K562 (cell line): Measurements from ENCODE around the gene UAP1. TPM values are rescaled to one million over a fixed set of nuclear protein-coding genes. Genes with fewer than 3 reads are reported as not detected.

Experiments used
- DPF2 ChIP-seq: fragments of 450-650 bp; IDR thresholded peaks from 2 replicates; pipeline ENCODE4 v1.6.1; 2016
- EHMT2 ChIP-seq: fragments of 450-650 bp; IDR thresholded peaks from 2 replicates; pipeline ENCODE4 v1.6.1; 2018; ENCODE audit warnings: antibody characterized with exemption
- FOXK2 ChIP-seq, 2 experiments: fragments of 450-650 bp; IDR thresholded peaks in 1 of 2; conservative IDR thresholded peaks in 1 of 2; 2 replicates each; pipeline ENCODE4 v1.6.1; 2016; ENCODE audit warnings: low read depth in 2 of 2, mild to moderate bottlenecking in 1 of 2
- GABPB1 ChIP-seq: sonication (generic); formaldehyde crosslinking; IDR thresholded peaks from 2 replicates; pipeline ENCODE4 v1.8.0; 2022; ENCODE audit warnings: mild to moderate bottlenecking, missing genetic modification reagents
- MIER1 ChIP-seq: fragments of 450-650 bp; IDR thresholded peaks from 2 replicates; pipeline ENCODE4 v1.6.1; 2016; ENCODE audit warnings: antibody characterized with exemption, mild to moderate bottlenecking, low read depth
- PCBP1 ChIP-seq: fragments of 200-400 bp; formaldehyde crosslinking; IDR thresholded peaks from 2 replicates; pipeline ENCODE4 v1.6.1; 2018; ENCODE audit warnings: mild to moderate bottlenecking, low read depth, low read length; ENCODE audit not compliant: poor library complexity, severe bottlenecking
- RBM39 ChIP-seq: fragments of 200-400 bp; formaldehyde crosslinking; optimal IDR thresholded peaks from 2 replicates; pipeline ENCODE3; 2018; ENCODE audit warnings: low read depth, low read length
- RFX7 ChIP-seq: fragments of 250-450 bp; sonication (Bioruptor Pico); IDR thresholded peaks from 2 replicates; pipeline ENCODE4 v1.5.1; 2021; ENCODE audit warnings: mild to moderate bottlenecking
- SMARCA5 ChIP-seq: fragments of 450-650 bp; IDR thresholded peaks from 2 replicates; pipeline ENCODE4 v1.6.1; 2016
- SRSF3 ChIP-seq: fragments of 200-400 bp; formaldehyde crosslinking; IDR thresholded peaks from 2 replicates; pipeline ENCODE4 v1.6.1; 2016; ENCODE audit warnings: mild to moderate bottlenecking, low read length, moderate library complexity; ENCODE audit not compliant: insufficient read depth
- STAG1 ChIP-seq: sonication (generic); formaldehyde crosslinking; IDR thresholded peaks from 2 replicates; pipeline ENCODE4 v1.5.0; 2020; ENCODE audit warnings: missing genetic modification reagents, borderline replicate concordance
- TCF7L2 ChIP-seq: fragments of 150-350 bp; IDR thresholded peaks from 2 replicates; pipeline ENCODE4 v1.6.1; 2016; ENCODE audit warnings: low read depth, mild to moderate bottlenecking, low read length, moderate library complexity
- TFAM ChIP-seq: fragments of 250-450 bp; sonication (Bioruptor Pico); conservative IDR thresholded peaks from 2 replicates; pipeline ENCODE4 v1.5.0; 2021; ENCODE audit warnings: mild to moderate bottlenecking, moderate library complexity
- ZFP1 ChIP-seq: fragments of 450-650 bp; formaldehyde crosslinking; IDR thresholded peaks from 2 replicates; pipeline ENCODE4 v1.4.0; 2020; ENCODE audit warnings: mild to moderate bottlenecking, mixed read lengths
- ZNF184 ChIP-seq: sonication (generic); formaldehyde crosslinking; IDR thresholded peaks from 2 replicates; pipeline ENCODE4 v1.5.0; 2020; ENCODE audit warnings: missing genetic modification reagents
- ZNF197 ChIP-seq: fragments of 200-800 bp; sonication (Bioruptor generic); IDR thresholded peaks from 2 replicates; pipeline ENCODE4 v1.6.1; 2016; ENCODE audit warnings: low read depth, missing genetic modification characterization, missing compliant biosample characterization
- ZNF584 ChIP-seq: fragments of 200-800 bp; sonication (Bioruptor generic); IDR thresholded peaks from 2 replicates; pipeline ENCODE4 v1.6.1; 2016; ENCODE audit warnings: low read depth, mild to moderate bottlenecking, missing genetic modification characterization, missing compliant biosample characterization
- ZNF780A ChIP-seq: fragments of 250-450 bp; sonication (Bioruptor Pico); IDR thresholded peaks from 2 replicates; pipeline ENCODE4 v1.5.0; 2021; ENCODE audit warnings: mild to moderate bottlenecking
- ZSCAN32 ChIP-seq: fragments of 450-650 bp; formaldehyde crosslinking; IDR thresholded peaks from 2 replicates; pipeline ENCODE4 v1.4.0; 2020; ENCODE audit warnings: mild to moderate bottlenecking, moderate library complexity
- polyA plus RNA-seq, 8 experiments: library from polyadenylated mRNA; depleted of rRNA in 4 of 8; stranded (reverse) in 5 of 8; unstranded in 3 of 8; fragments of >200 nt; fragmentation: Nextera tagmentation in 2 of 8; fragmentation: Illumina TruSeq in 1 of 8; extraction: Ambion mirVana in 2 of 8; extraction: Trizol in 1 of 8; gene quantifications; 2 replicates each; pipeline versions ENCODE4 v1.2.1 to v1.2.3, GENCODE V29; 2011 to 2014; ENCODE audit warnings: inconsistent platforms in 1 of 8, missing spikeins in 1 of 8
- total RNA-seq, 7 experiments: library from RNA; depleted of rRNA in 6 of 7; stranded (reverse); fragments of >200 nt in 6 of 7; fragmentation: Illumina TruSeq in 2 of 7; extraction: Trizol in 2 of 7; gene quantifications; 2 replicates each; pipeline versions ENCODE4 v1.2.1 to v1.2.3, GENCODE V29; 2011 to 2021; ENCODE audit warnings: low replicate concordance in 1 of 7
- TF ChIP-seq, protein P1 (sequence below): fragments of 250-450 bp; sonication (Bioruptor Pico); IDR thresholded peaks from 2 replicates; pipeline ENCODE4 v1.4.0; 2020
- TF ChIP-seq, protein P2 (sequence below): fragments of 250-450 bp; sonication (Bioruptor Pico); IDR thresholded peaks from 2 replicates; pipeline ENCODE4 v1.5.0; 2021; ENCODE audit warnings: mild to moderate bottlenecking, borderline replicate concordance

Gene UAP1
- total and polyA plus RNA-seq, 9 of the 15 experiments (the other 6 are each of a cell fraction or from before 2014, with no cell fraction given): 182 to 317 (median 213) TPM

DNA sequence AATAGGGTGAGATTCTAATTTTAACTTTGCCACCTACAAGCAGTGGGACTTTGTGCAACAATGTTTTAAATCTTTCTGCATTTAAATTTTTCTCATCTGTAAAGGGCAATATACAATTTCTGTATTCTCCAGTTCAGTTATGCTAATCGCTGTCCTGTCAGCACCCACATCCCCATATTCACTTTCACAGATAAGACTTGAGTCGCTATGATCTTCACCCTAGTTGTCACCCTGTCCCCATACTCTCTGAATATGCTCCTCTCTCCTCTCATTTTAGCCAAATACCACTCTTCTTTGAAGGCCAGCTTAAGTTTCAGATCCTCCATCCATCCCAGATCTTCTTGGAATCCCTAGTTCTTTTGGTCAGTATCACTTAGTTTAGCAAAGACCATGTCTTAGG lies 79.6 kb downstream of the UAP1 start (continued):
- TF ChIP-seq, protein P1, sequence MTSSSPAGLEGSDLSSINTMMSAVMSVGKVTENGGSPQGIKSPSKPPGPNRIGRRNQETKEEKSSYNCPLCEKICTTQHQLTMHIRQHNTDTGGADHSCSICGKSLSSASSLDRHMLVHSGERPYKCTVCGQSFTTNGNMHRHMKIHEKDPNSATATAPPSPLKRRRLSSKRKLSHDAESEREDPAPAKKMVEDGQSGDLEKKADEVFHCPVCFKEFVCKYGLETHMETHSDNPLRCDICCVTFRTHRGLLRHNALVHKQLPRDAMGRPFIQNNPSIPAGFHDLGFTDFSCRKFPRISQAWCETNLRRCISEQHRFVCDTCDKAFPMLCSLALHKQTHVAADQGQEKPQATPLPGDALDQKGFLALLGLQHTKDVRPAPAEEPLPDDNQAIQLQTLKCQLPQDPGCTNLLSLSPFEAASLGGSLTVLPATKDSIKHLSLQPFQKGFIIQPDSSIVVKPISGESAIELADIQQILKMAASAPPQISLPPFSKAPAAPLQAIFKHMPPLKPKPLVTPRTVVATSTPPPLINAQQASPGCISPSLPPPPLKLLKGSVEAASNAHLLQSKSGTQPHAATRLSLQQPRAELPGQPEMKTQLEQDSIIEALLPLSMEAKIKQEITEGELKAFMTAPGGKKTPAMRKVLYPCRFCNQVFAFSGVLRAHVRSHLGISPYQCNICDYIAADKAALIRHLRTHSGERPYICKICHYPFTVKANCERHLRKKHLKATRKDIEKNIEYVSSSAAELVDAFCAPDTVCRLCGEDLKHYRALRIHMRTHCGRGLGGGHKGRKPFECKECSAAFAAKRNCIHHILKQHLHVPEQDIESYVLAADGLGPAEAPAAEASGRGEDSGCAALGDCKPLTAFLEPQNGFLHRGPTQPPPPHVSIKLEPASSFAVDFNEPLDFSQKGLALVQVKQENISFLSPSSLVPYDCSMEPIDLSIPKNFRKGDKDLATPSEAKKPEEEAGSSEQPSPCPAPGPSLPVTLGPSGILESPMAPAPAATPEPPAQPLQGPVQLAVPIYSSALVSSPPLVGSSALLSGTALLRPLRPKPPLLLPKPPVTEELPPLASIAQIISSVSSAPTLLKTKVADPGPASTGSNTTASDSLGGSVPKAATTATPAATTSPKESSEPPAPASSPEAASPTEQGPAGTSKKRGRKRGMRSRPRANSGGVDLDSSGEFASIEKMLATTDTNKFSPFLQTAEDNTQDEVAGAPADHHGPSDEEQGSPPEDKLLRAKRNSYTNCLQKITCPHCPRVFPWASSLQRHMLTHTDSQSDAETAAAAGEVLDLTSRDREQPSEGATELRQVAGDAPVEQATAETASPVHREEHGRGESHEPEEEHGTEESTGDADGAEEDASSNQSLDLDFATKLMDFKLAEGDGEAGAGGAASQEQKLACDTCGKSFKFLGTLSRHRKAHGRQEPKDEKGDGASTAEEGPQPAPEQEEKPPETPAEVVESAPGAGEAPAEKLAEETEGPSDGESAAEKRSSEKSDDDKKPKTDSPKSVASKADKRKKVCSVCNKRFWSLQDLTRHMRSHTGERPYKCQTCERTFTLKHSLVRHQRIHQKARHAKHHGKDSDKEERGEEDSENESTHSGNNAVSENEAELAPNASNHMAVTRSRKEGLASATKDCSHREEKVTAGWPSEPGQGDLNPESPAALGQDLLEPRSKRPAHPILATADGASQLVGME (CRISPR knock-in tag): no peak
- TF ChIP-seq GABPB1 (no peak), RBM39 (no peak), EHMT2 (peak; percentile 72), TFAM (CRISPR knock-in tag) (no peak), ZNF197 (CRISPR knock-in tag) (no peak), RFX7 (no peak), ZSCAN32 (CRISPR knock-in tag) (no peak), MIER1 (no peak), ZNF780A (CRISPR knock-in tag) (no peak), PCBP1 (no peak), STAG1 (CRISPR knock-in tag) (no peak), SMARCA5 (no peak), ZFP1 (CRISPR knock-in tag) (no peak), ZNF584 (CRISPR knock-in tag) (no peak), ZNF184 (CRISPR knock-in tag) (no peak), SRSF3 (no peak), DPF2 (no peak), TCF7L2 (no peak), FOXK2 (conservative IDR thresholded peaks at IDR 0.05 in 1 of 2, IDR thresholded peaks at IDR 0.05 in 1 of 2; ENCODE audit: low read depth in 2 of 2) (no peak)
- TF ChIP-seq, protein P2, sequence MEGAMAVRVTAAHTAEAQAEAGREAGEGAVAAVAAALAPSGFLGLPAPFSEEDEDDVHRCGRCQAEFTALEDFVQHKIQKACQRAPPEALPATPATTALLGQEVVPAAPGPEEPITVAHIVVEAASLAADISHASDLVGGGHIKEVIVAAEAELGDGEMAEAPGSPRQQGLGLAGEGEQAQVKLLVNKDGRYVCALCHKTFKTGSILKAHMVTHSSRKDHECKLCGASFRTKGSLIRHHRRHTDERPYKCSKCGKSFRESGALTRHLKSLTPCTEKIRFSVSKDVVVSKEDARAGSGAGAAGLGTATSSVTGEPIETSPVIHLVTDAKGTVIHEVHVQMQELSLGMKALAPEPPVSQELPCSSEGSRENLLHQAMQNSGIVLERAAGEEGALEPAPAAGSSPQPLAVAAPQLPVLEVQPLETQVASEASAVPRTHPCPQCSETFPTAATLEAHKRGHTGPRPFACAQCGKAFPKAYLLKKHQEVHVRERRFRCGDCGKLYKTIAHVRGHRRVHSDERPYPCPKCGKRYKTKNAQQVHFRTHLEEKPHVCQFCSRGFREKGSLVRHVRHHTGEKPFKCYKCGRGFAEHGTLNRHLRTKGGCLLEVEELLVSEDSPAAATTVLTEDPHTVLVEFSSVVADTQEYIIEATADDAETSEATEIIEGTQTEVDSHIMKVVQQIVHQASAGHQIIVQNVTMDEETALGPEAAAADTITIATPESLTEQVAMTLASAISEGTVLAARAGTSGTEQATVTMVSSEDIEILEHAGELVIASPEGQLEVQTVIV (CRISPR knock-in tag): no peak
